Activated CD8-positive, alpha-beta T cell treated with anti-CD3 and anti-CD28 coated beads, Interleukin-2, amount 10 ng/mL, durations not matched to agents 7 days and 5 days (primary cell): ENCODE measurements around the gene THRA. TPM values are rescaled to one million over a fixed set of nuclear protein-coding genes. Genes with fewer than 3 reads are reported as not detected.
A peak's percentile ranks its signal among the peaks of the same experiment; 100 is the strongest.

ENCODE experiments used
- ATAC-seq: fragments of 150-1000 bp; cut with Tn5 transposase; one replicate; pipeline ENCODE4 v1.10.0; 2021; ENCODE audit warnings: moderate library complexity
- CTCF ChIA-PET: fragments of 350-600 bp; sonication (Branson Sonifier 250); formaldehyde crosslinking; loops from one replicate; lab custom pipeline; 2021; ENCODE audit warnings: antibody characterized with exemption; lab: Charles Lee
- POLR2A ChIA-PET: fragments of 350-600 bp; sonication (Branson Sonifier 250); formaldehyde crosslinking; loops from one replicate; lab custom pipeline; 2021; ENCODE audit warnings: antibody characterized with exemption; lab: Charles Lee
- DNase-seq: peaks from one replicate; pipeline ENCODE4 v3.0.0-alpha.2; 2020
- H3K27ac Mint-ChIP-seq: one replicate; pipeline ENCODE4 v1.8.0; 2021; ENCODE audit warnings: mild to moderate bottlenecking, mixed read lengths
- H3K27me3 Mint-ChIP-seq: one replicate; pipeline ENCODE4 v1.8.0; 2021; ENCODE audit warnings: low read depth, mixed read lengths
- H3K36me3 Mint-ChIP-seq: one replicate; pipeline ENCODE4 v1.8.0; 2021; ENCODE audit warnings: low read depth, mixed read lengths
- H3K4me1 Mint-ChIP-seq: one replicate; pipeline ENCODE4 v1.8.0; 2021; ENCODE audit warnings: low read depth, mixed read lengths
- H3K4me3 Mint-ChIP-seq: one replicate; pipeline ENCODE4 v1.8.0; 2021; ENCODE audit warnings: mild to moderate bottlenecking, mixed read lengths
- H3K9me3 Mint-ChIP-seq: one replicate; pipeline ENCODE4 v1.8.0; 2022; ENCODE audit warnings: mixed read lengths; ENCODE audit not compliant: insufficient read depth
- total RNA-seq, 2 experiments: library from RNA; stranded (reverse); gene quantifications; one replicate each; pipeline ENCODE4 v1.2.3, GENCODE V29; 2021

The THRA gene
- total RNA-seq, 2 experiments from 2014 or later, result 8.7 to 9.7 TPM

DNA sequence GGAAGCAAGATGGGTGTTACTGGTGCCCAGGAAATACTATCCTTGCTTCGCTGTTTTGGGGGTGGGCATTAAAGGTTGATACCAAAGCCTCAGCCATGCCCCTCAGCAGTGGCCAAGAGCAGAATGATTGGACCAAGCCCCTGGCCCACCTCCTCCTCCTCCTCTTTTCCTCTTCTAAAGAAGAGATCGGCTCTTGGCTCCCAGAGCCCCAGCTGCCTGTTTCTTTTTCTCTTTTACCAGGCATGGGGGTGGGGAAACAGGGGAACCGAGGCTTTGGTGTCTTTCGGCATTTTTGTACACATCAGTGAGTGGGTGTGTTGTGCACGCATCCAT, 5.8 kb downstream of the THRA start:
- peak; percentile 22 for ATAC-seq
- ChIA-PET POLR2A (interaction anchor here (0.7 to 2.1 kb wide), 5 partner anchors 14 to 1614 kb away, joined by 3 to 11 read pairs (median 4); partner anchors contain the start of genes MED24 and NR1D1), CTCF (interaction anchor here (0.6 to 7.9 kb wide), 9 partner anchors 10 to 100 kb away, joined by 3 to 93 read pairs (median 8); partner anchors contain the start of gene MED24)
- H3K36me3 Mint-ChIP-seq, result no peaks in the 10 kb centered on the region
- H3K9me3 Mint-ChIP-seq, result no peaks in the 10 kb centered on the region
- peak overlapping the region; percentile 77 for H3K4me3 Mint-ChIP-seq
- peaks cover 53% of the 10 kb centered on the region for H3K4me1 Mint-ChIP-seq
- DNase-seq, result no peak
- H3K27me3 Mint-ChIP-seq, result peaks cover 9% of the 10 kb centered on the region
- H3K27ac Mint-ChIP-seq, result peak overlapping the region; percentile 90

DNA sequence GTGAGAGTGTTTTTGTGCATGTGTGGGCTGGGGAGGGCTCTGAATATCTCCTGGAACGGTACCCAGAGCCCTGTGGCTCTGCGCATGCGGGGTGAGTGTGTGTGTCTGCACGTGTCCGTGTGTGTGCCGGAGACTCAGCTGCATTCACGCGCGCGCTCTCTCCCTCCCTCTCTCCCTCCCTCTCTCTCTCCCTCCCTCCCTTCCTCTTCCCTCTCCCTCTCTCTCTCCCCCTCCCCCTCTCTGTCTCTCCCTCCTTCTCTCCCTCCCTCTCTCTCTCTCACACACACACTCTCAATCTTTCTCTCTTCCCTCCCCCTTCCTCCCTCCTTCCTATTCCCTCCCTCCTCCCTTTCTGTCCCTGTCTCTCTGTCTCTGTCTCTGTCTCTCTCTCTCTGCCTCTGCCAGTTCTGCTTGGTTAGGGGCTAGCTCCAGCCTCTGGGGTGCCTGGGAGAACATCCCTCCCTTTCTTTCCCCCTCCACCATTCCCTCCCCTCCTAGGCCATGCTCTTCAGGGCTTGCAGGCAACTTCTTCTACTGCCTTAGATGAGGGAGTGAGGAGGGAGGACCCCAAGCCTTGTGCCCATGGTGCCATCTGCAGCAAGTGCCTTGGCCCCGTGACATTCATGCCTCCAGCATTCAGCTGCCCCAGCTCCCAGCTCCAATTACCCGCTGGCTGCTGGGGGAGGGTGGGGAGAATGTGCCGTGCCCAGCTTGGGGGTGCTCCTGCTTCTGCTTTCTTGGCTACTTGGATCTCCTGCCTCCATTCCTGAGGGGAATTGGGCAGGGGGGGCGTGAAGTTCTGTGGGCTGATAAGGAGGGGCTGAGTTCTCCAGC, 6.4 kb downstream of the THRA start:
- ATAC-seq (peak; percentile 74), DNase-seq (peak; percentile 82)
- Mint-ChIP-seq H3K27ac (peak overlapping the region; percentile 90), H3K4me1 (peaks cover 47% of the 10 kb centered on the region), H3K36me3 (no peaks in the 10 kb centered on the region), H3K9me3 (no peaks in the 10 kb centered on the region), H3K27me3 (peaks cover 5% of the 10 kb centered on the region), H3K4me3 (peak overlapping the region; percentile 77)
- POLR2A ChIA-PET, result interaction anchor here (0.7 to 2.1 kb wide), 7 partner anchors 15 to 1613 kb away, joined by 3 to 11 read pairs (median 4); partner anchors contain the start of genes MED24 and NR1D1
- CTCF ChIA-PET, result interaction anchor here (0.6 to 7.9 kb wide), 15 partner anchors 10 to 445 kb away, joined by 3 to 93 read pairs (median 4); partner anchors contain the start of gene MED24

GRCh38 chr17:40069751-40070708, 7.3 kb downstream of the THRA start:
- POLR2A ChIA-PET, result interaction anchor here (0.8 to 2.1 kb wide), 4 partner anchors 15 to 41 kb away, joined by 3 to 11 read pairs (median 6); partner anchors contain the start of gene MED24
- Mint-ChIP-seq H3K36me3 (no peaks in the 10 kb centered on the region), H3K9me3 (no peaks in the 10 kb centered on the region), H3K4me3 (peak overlapping the region; percentile 60), H3K4me1 (peaks cover 43% of the 10 kb centered on the region), H3K27ac (peak overlapping the region; percentile 74), H3K27me3 (no peaks in the 10 kb centered on the region)
- CTCF ChIA-PET, result interaction anchor here (0.6 to 7.9 kb wide), 13 partner anchors 9 to 446 kb away, joined by 3 to 93 read pairs (median 4); partner anchors contain the start of gene MED24
- ATAC-seq, result peak; percentile 43
- DNase-seq, result peak; percentile 58

- DNase-seq (no peak), ATAC-seq (no peak)
- CTCF ChIA-PET, result interaction anchor here (1.2 to 3.4 kb wide), 2 partner anchors 9 to 16 kb away, joined by 3 to 18 read pairs; partner anchors contain the start of gene MED24
- POLR2A ChIA-PET, result no interaction called here
- peaks cover 47% of the 10 kb centered on the region for H3K4me1 Mint-ChIP-seq
- no peaks in the 10 kb centered on the region for H3K9me3 Mint-ChIP-seq
- no peak overlapping the region for H3K27ac Mint-ChIP-seq
- H3K36me3 Mint-ChIP-seq, result no peaks in the 10 kb centered on the region
- no peak overlapping the region for H3K4me3 Mint-ChIP-seq
- no peaks in the 10 kb centered on the region for H3K27me3 Mint-ChIP-seq
Observed at GRCh38 chr17:40070709-40071312, 8.0 kb downstream of the THRA start.

GRCh38 chr17:40071313-40072039, 8.7 kb downstream of the THRA start:
- ChIA-PET CTCF (interaction anchor here (1.2 kb wide), 1 partner anchor 10 kb away, joined by 3 read pairs; no protein-coding TSS in a partner anchor), POLR2A (no interaction called here)
- Mint-ChIP-seq H3K4me1 (peaks cover 48% of the 10 kb centered on the region), H3K27ac (no peak overlapping the region), H3K9me3 (no peaks in the 10 kb centered on the region), H3K36me3 (no peaks in the 10 kb centered on the region), H3K27me3 (no peaks in the 10 kb centered on the region), H3K4me3 (no peak overlapping the region)
- ATAC-seq, result no peak
- DNase-seq, result no peak

DNA sequence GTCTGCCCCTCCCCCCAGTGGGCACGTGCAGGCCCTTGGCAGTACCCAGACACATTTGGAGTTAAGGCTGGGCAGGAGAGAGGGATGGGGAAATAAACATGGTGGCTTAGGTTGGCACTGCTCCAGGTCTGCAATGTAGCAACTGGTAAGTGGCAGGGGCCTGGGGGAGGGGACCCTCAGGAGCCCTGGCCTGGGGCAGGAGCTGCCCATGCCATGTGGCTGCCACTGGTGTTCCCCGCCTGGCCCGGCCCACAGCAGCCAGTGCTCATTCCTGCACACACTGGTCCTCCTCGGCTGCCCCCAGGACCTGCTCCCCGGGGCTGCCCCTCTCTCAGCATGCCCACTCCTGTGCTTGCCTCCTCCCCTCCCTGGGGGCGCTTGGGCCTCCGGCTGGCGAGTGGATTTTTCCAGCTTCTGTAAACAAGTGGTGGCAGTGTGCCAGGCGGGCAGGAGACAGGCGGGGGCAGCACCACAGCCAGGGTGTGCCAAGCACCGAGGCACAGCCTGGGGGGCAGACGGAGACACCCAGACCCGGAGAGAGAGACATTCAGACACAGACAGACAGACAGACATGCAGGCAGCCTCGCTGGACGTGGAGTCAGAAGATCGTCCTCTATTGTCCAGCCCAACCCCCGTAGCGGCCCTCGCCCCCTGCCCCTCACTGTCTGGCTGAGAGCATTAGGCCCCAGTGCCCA, 9.4 kb downstream of the THRA start:
- Mint-ChIP-seq H3K9me3 (no peaks in the 10 kb centered on the region), H3K4me1 (peaks cover 46% of the 10 kb centered on the region), H3K4me3 (no peak overlapping the region), H3K36me3 (no peaks in the 10 kb centered on the region), H3K27me3 (no peaks in the 10 kb centered on the region), H3K27ac (no peak overlapping the region)
- CTCF ChIA-PET, result interaction anchor here (1.2 to 5.5 kb wide), 5 partner anchors 7 to 39 kb away, joined by 3 to 90 read pairs (median 75); partner anchors contain the start of gene THRA
- ATAC-seq (no peak), DNase-seq (no peak)
- POLR2A ChIA-PET, result interaction anchor here (1.4 kb wide), 1 partner anchor 18 kb away, joined by 5 read pairs; the partner anchor contains the start of gene MED24

GRCh38 chr17:40072735-40073346, 10.1 kb downstream of the THRA start:
- ChIA-PET CTCF (interaction anchor here (0.8 to 5.5 kb wide), 6 partner anchors 7 to 67 kb away, joined by 3 to 90 read pairs (median 68); partner anchors contain the start of genes NR1D1 and THRA), POLR2A (interaction anchor here (1.4 kb wide), 1 partner anchor 19 kb away, joined by 5 read pairs; the partner anchor contains the start of gene MED24)
- Mint-ChIP-seq H3K36me3 (no peaks in the 10 kb centered on the region), H3K9me3 (no peaks in the 10 kb centered on the region), H3K27me3 (no peaks in the 10 kb centered on the region), H3K4me1 (peaks cover 42% of the 10 kb centered on the region), H3K27ac (no peak overlapping the region), H3K4me3 (no peak overlapping the region)
- DNase-seq, result no peak
- ATAC-seq, result no peak

GRCh38 chr17:40073454-40074174, 10.8 kb downstream of the THRA start:
- no peaks in the 10 kb centered on the region for H3K36me3 Mint-ChIP-seq
- no peaks in the 10 kb centered on the region for H3K9me3 Mint-ChIP-seq
- DNase-seq (no peak), ATAC-seq (no peak)
- CTCF ChIA-PET, result interaction anchor here (0.6 to 5.5 kb wide), 10 partner anchors 8 to 66 kb away, joined by 3 to 90 read pairs (median 28); partner anchors contain the start of genes CSF3, MED24, NR1D1 and THRA
- H3K4me3 Mint-ChIP-seq, result no peak overlapping the region
- POLR2A ChIA-PET, result interaction anchor here (0.6 to 1.4 kb wide), 2 partner anchors 19 to 121 kb away, joined by 3 to 5 read pairs; partner anchors contain the start of gene MED24
- no peaks in the 10 kb centered on the region for H3K27me3 Mint-ChIP-seq
- H3K4me1 Mint-ChIP-seq, result peaks cover 36% of the 10 kb centered on the region
- no peak overlapping the region for H3K27ac Mint-ChIP-seq

- Mint-ChIP-seq H3K9me3 (no peaks in the 10 kb centered on the region), H3K4me3 (no peak overlapping the region), H3K27ac (no peak overlapping the region), H3K27me3 (no peaks in the 10 kb centered on the region), H3K36me3 (no peaks in the 10 kb centered on the region), H3K4me1 (peaks cover 31% of the 10 kb centered on the region)
- DNase-seq, result no peak
- ChIA-PET CTCF (interaction anchor here (0.6 to 5.5 kb wide), 13 partner anchors 9 to 60 kb away, joined by 3 to 90 read pairs (median 15); partner anchors contain the start of genes CSF3, MED24, NR1D1 and THRA), POLR2A (interaction anchor here (0.6 kb wide), 1 partner anchor 121 kb away, joined by 3 read pairs; no protein-coding TSS in a partner anchor)
- ATAC-seq, result no peak
Observed at GRCh38 chr17:40074175-40074512, 11.4 kb downstream of the THRA start.
